ENCODE results near the gene ASIC3. TPM values are rescaled to one million over a fixed set of nuclear protein-coding genes. Genes with fewer than 3 reads are reported as not detected.

ASIC3 gene
- polyA plus RNA-seq, 1 donor (not counting 4 experiments of a cell fraction or from before 2014, with no cell fraction given), result 0.35 TPM

DNA sequence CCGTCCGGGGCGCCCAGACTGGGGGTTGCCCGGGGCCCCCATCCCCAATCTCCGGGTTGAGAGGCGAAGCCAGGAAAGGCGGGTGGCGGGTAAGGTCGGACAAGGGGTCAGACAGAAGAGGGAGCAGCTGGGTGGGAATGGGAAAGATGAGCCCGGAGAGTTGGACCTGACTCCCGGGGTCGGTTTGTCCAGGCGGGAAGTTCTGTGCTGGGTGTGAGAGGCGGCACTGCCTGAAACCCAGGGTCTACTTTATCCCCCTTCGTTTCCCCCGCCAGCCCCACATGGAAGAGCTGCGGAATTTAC lies 11.7 kb downstream of the ASIC3 start:
- Histone ChIP-seq H3K36me3 (ENCODE audit: control insufficient read depth in 2 of 2, extremely low read depth in 1 of 2, insufficient read depth in 2 of 2, low read length in 2 of 2) (peaks cover 5 to 16% of the 10 kb centered on the region in 2 experiments), H3K27ac (ENCODE audit: control insufficient read depth, insufficient read depth, low read length) (peak overlapping the region; percentile 95), H3K27me3 (ENCODE audit: control insufficient read depth, extremely low read depth, insufficient read depth, low read length) (no peaks in the 10 kb centered on the region), H3K4me3 (ENCODE audit: control insufficient read depth in 2 of 3, extremely low read depth in 1 of 3, insufficient read depth in 2 of 3, low read depth in 1 of 3, low read length in 3 of 3) (peak overlapping the region; percentile 67 to 81 (median 70)), H3K9me1 (ENCODE audit: control insufficient read depth, extremely low read depth, insufficient read depth, low read length) (peaks cover 4% of the 10 kb centered on the region), H3K79me2 (ENCODE audit: control insufficient read depth, insufficient read depth, low read length) (peaks cover 31% of the 10 kb centered on the region), H2AFZ (ENCODE audit: control insufficient read depth, low read length) (no peak overlapping the region), H3K9me3 (ENCODE audit: control insufficient read depth, low read depth, low read length) (no peaks in the 10 kb centered on the region), H4K20me1 (ENCODE audit: control insufficient read depth, extremely low read depth, insufficient read depth, low read length) (no peaks in the 10 kb centered on the region), H3K4me2 (ENCODE audit: control insufficient read depth, extremely low read depth, insufficient read depth, low read depth, low read length) (peak overlapping the region; percentile 93), H3K9ac (ENCODE audit: control insufficient read depth, extremely low read depth, insufficient read depth, low read length) (peak overlapping the region; percentile 77), H3K4me1 (ENCODE audit: control insufficient read depth, extremely low read depth, insufficient read depth, low read length) (peaks cover 43% of the 10 kb centered on the region)
- FAIRE-seq (no peak), DNase-seq (ENCODE audit: low read depth, low spot score) (no peak)
- TF ChIP-seq, protein P1, sequence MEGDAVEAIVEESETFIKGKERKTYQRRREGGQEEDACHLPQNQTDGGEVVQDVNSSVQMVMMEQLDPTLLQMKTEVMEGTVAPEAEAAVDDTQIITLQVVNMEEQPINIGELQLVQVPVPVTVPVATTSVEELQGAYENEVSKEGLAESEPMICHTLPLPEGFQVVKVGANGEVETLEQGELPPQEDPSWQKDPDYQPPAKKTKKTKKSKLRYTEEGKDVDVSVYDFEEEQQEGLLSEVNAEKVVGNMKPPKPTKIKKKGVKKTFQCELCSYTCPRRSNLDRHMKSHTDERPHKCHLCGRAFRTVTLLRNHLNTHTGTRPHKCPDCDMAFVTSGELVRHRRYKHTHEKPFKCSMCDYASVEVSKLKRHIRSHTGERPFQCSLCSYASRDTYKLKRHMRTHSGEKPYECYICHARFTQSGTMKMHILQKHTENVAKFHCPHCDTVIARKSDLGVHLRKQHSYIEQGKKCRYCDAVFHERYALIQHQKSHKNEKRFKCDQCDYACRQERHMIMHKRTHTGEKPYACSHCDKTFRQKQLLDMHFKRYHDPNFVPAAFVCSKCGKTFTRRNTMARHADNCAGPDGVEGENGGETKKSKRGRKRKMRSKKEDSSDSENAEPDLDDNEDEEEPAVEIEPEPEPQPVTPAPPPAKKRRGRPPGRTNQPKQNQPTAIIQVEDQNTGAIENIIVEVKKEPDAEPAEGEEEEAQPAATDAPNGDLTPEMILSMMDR (optimal IDR thresholded peaks at IDR 0.05 in 1 of 3, IDR thresholded peaks at IDR 0.05 in 1 of 3, conservative IDR thresholded peaks at IDR 0.05 in 1 of 3; ENCODE audit: extremely low read depth in 1 of 3, insufficient read depth in 2 of 3, low read length in 3 of 3), result no peak
- TF ChIP-seq EZH2 (IDR thresholded peaks at IDR 0.05; ENCODE audit: low read length), result no peak
- dilution Hi-C loops (cut with MboI; ENCODE audit: extremely low pct_ligation_motif_present, low sequenced_read_pairs), result no loop called here

DNA sequence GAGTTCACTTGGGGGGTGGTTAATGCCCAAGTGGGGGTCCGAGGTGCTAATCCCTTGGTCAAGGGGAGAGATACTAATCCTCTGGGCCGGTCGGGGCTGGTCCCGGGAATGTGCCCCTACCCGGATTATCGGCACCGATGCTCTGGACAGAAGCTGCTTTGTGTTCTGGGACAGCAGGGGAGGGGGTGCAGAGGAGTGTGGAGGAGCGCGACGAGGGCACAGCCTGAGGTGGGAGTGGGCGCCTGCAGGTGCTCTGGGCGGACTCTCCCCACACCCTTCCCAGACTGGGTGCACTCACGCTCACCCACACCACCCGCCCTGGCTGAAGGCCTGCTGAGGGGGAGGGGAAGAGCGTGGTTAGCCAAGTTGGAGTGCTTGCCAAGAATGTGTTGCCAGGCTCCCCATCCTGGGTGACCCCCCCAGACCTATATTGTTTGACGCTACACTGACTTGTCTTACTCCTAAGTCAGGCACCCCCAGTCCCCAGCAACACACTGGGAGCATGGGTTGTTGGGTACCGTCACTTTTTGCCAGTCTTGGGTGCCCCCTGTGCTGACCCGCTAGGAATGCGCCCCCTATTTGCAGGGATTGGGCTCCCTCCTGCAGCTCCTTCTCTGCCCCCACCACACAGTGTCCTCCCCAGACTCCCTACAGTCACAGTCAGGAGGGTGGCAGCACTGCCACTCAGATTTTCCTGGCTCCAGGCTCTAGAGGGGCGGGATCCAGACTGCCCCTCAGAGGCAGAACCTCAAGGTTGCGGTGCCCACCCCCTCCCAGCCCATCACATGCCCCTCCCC lies 12.3 kb downstream of the ASIC3 start:
- Histone ChIP-seq H3K9ac (ENCODE audit: control insufficient read depth, extremely low read depth, insufficient read depth, low read length) (peak overlapping the region; percentile 77), H4K20me1 (ENCODE audit: control insufficient read depth, extremely low read depth, insufficient read depth, low read length) (no peaks in the 10 kb centered on the region), H3K36me3 (ENCODE audit: control insufficient read depth in 2 of 2, extremely low read depth in 1 of 2, insufficient read depth in 2 of 2, low read length in 2 of 2) (peaks cover 8 to 21% of the 10 kb centered on the region in 2 experiments), H2AFZ (ENCODE audit: control insufficient read depth, low read length) (no peak overlapping the region), H3K4me2 (ENCODE audit: control insufficient read depth, extremely low read depth, insufficient read depth, low read depth, low read length) (peak overlapping the region; percentile 93), H3K4me3 (ENCODE audit: control insufficient read depth in 2 of 3, extremely low read depth in 1 of 3, insufficient read depth in 2 of 3, low read depth in 1 of 3, low read length in 3 of 3) (peak overlapping the region; percentile 67 to 81 (median 70)), H3K27ac (ENCODE audit: control insufficient read depth, insufficient read depth, low read length) (peak overlapping the region; percentile 95), H3K9me1 (ENCODE audit: control insufficient read depth, extremely low read depth, insufficient read depth, low read length) (peaks cover 4% of the 10 kb centered on the region), H3K9me3 (ENCODE audit: control insufficient read depth, low read depth, low read length) (no peaks in the 10 kb centered on the region), H3K4me1 (ENCODE audit: control insufficient read depth, extremely low read depth, insufficient read depth, low read length) (peaks cover 43% of the 10 kb centered on the region), H3K79me2 (ENCODE audit: control insufficient read depth, insufficient read depth, low read length) (peaks cover 35% of the 10 kb centered on the region), H3K27me3 (ENCODE audit: control insufficient read depth, extremely low read depth, insufficient read depth, low read length) (no peaks in the 10 kb centered on the region)
- DNase-seq (ENCODE audit: low read depth, low spot score) (no peak), FAIRE-seq (no peak)
- TF ChIP-seq, protein P1 (optimal IDR thresholded peaks at IDR 0.05 in 1 of 3, IDR thresholded peaks at IDR 0.05 in 1 of 3, conservative IDR thresholded peaks at IDR 0.05 in 1 of 3; ENCODE audit: extremely low read depth in 1 of 3, insufficient read depth in 2 of 3, low read length in 3 of 3), result no peak
- no peak for TF ChIP-seq EZH2 (IDR thresholded peaks at IDR 0.05; ENCODE audit: low read length)
- dilution Hi-C loops (cut with MboI; ENCODE audit: extremely low pct_ligation_motif_present, low sequenced_read_pairs), result no loop called here
